Endothelial cell (in vitro differentiated cells): Measurements from ENCODE around the gene MTNR1A. TPM values are rescaled to one million over a fixed set of nuclear protein-coding genes. Genes with fewer than 3 reads are reported as not detected.

ENCODE experiments used
- DNase-seq: peaks from one replicate; pipeline ENCODE4 v3.0.0; 2021; ENCODE audit warnings: low spot score
- H3K27ac Mint-ChIP-seq: one replicate; pipeline ENCODE4 v1.8.0; 2021; ENCODE audit warnings: mixed read lengths, inconsistent platforms; ENCODE audit not compliant: unreplicated experiment
- H3K27me3 Mint-ChIP-seq: one replicate; pipeline ENCODE4 v1.8.0; 2021; ENCODE audit warnings: mild to moderate bottlenecking, moderate library complexity, mixed read lengths, inconsistent platforms; ENCODE audit not compliant: unreplicated experiment
- H3K36me3 Mint-ChIP-seq: one replicate; pipeline ENCODE4 v1.8.0; 2021; ENCODE audit warnings: mild to moderate bottlenecking, low read depth, mixed read lengths, inconsistent platforms; ENCODE audit not compliant: unreplicated experiment
- H3K4me1 Mint-ChIP-seq: one replicate; pipeline ENCODE4 v1.8.0; 2021; ENCODE audit warnings: mild to moderate bottlenecking, mixed read lengths, inconsistent platforms; ENCODE audit not compliant: unreplicated experiment
- H3K4me3 Mint-ChIP-seq: one replicate; pipeline ENCODE4 v1.8.0; 2021; ENCODE audit warnings: mild to moderate bottlenecking, mixed read lengths, inconsistent platforms; ENCODE audit not compliant: unreplicated experiment
- H3K9me3 Mint-ChIP-seq: one replicate; pipeline ENCODE4 v1.8.0; 2021; ENCODE audit warnings: mixed read lengths, inconsistent platforms; ENCODE audit not compliant: unreplicated experiment
- total RNA-seq: library from RNA; stranded (reverse); fragmentation: NEBNext Ultra II Directional; extraction: Animal tissue kit (Norgen Biotek cat#: 25700); gene quantifications from one replicate; pipeline ENCODE4 v1.2.1, GENCODE V29; 2021; ENCODE audit not compliant: unreplicated experiment
- TF ChIP-seq, protein P1 (sequence below): fragments of 200-600 bp; sonication (generic); IDR thresholded peaks from one replicate; pipeline ENCODE4 v1.5.0; 2021; ENCODE audit warnings: antibody characterized with exemption; ENCODE audit not compliant: unreplicated experiment

MTNR1A gene
- total RNA-seq, 1 donor from 2014 or later = not detected

DNA sequence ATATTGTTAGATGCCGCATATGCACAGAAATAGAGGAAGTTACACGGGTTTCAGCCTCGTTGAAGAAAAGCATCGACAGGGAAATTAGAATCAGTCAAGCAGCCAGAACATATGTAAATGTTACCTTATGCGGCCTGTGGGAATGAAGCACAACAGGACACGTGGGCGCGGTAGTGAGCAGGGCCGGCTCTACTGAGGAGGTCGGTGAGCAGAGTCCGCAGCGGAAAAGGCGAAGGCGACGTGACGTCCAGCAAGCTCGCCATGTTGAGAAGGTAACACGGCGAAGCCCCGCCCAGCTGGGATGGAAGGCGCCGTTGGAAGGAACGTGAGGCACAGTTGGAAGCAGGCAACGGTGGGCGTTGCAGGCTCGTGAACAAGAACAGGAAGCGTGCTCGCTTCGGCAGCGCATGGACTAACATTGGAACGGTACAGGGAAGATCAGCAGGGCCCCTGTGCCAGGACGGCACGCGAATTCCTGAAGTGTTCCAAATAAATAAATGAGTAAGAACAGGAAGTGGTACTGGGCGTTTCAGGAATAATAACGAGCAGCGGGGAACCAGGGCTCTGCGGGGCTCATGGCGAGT, 54.6 kb downstream of the MTNR1A start:
- Mint-ChIP-seq H3K9me3 (no peaks in the 10 kb centered on the region), H3K27me3 (peaks cover 3% of the 10 kb centered on the region), H3K27ac (no peak overlapping the region), H3K4me1 (no peaks in the 10 kb centered on the region), H3K36me3 (no peaks in the 10 kb centered on the region), H3K4me3 (no peak overlapping the region)
- TF ChIP-seq, protein P1, sequence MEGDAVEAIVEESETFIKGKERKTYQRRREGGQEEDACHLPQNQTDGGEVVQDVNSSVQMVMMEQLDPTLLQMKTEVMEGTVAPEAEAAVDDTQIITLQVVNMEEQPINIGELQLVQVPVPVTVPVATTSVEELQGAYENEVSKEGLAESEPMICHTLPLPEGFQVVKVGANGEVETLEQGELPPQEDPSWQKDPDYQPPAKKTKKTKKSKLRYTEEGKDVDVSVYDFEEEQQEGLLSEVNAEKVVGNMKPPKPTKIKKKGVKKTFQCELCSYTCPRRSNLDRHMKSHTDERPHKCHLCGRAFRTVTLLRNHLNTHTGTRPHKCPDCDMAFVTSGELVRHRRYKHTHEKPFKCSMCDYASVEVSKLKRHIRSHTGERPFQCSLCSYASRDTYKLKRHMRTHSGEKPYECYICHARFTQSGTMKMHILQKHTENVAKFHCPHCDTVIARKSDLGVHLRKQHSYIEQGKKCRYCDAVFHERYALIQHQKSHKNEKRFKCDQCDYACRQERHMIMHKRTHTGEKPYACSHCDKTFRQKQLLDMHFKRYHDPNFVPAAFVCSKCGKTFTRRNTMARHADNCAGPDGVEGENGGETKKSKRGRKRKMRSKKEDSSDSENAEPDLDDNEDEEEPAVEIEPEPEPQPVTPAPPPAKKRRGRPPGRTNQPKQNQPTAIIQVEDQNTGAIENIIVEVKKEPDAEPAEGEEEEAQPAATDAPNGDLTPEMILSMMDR = no peak
- DNase-seq = no peak

DNA sequence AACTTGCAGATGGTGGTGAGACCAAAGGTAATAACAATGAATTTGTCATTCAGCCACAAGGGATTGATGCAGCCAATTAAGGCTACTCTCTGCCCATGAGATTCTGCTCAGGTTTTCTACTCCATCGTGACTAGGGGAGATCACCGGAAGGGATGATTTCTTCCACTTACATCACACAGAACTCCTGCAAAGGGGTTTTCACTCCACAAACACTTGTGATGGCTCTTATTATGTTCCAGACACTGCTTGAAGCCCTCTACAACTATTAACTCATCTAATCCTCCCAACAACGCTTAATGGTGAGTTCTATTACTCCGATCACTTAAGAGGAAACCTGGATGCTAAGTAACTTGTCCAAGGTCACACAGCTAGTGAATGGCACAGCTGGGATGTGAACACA, 55.9 kb downstream of the MTNR1A start:
- Mint-ChIP-seq H3K27me3 (peaks cover 1% of the 10 kb centered on the region), H3K4me1 (no peaks in the 10 kb centered on the region), H3K4me3 (no peak overlapping the region), H3K27ac (no peak overlapping the region), H3K36me3 (no peaks in the 10 kb centered on the region), H3K9me3 (no peaks in the 10 kb centered on the region)
- DNase-seq = no peak
- TF ChIP-seq, protein P1 = no peak

DNA sequence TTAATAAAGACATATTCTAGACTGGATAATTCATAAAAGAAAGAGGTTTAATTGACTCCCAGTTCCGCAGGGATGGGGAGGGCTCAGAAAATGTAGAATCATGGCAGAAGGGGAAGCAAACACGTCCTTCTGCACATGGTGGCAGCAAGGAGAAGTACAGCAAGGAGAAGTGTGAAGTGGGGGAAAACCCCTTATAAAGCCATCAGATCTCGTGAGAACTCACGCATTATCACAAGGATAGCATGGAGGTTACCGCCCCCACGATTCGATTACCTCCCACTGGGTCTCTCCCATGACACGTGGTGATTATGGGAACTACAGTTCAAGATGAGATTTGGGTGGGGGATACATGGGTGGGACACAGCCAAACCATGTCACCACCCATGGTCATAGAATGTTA, 58.3 kb downstream of the MTNR1A start:
- DNase-seq = no peak
- TF ChIP-seq, protein P1 = no peak
- H3K9me3 Mint-ChIP-seq = no peaks in the 10 kb centered on the region
- H3K4me3 Mint-ChIP-seq = no peak overlapping the region
- no peaks in the 10 kb centered on the region for H3K4me1 Mint-ChIP-seq
- peaks cover 1% of the 10 kb centered on the region for H3K27me3 Mint-ChIP-seq
- H3K36me3 Mint-ChIP-seq = no peaks in the 10 kb centered on the region
- H3K27ac Mint-ChIP-seq = no peak overlapping the region

DNA sequence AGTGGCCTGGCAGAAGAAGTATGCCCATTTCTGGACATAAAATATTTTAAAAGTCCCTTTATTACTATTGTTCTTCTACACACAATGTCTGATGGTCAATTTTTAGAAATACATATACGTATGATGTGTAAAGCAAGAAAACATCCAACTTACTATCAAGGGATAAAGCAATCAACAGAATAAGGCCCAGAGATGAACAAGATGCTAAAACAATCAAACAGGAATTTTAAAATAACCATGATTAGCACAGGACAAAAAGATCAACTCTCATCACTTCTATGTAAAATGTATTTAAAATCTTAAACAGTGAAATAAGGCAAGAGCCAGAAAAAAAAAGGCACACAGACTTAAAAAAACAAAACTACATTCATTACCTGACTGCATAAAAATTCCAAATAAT, 60.9 kb downstream of the MTNR1A start:
- no peaks in the 10 kb centered on the region for H3K4me1 Mint-ChIP-seq
- no peak for DNase-seq
- H3K4me3 Mint-ChIP-seq = no peak overlapping the region
- H3K27me3 Mint-ChIP-seq = peaks cover 1% of the 10 kb centered on the region
- TF ChIP-seq, protein P1 = no peak
- peaks cover 14% of the 10 kb centered on the region for H3K36me3 Mint-ChIP-seq
- H3K27ac Mint-ChIP-seq = no peak overlapping the region
- H3K9me3 Mint-ChIP-seq = peaks cover 16% of the 10 kb centered on the region

DNA sequence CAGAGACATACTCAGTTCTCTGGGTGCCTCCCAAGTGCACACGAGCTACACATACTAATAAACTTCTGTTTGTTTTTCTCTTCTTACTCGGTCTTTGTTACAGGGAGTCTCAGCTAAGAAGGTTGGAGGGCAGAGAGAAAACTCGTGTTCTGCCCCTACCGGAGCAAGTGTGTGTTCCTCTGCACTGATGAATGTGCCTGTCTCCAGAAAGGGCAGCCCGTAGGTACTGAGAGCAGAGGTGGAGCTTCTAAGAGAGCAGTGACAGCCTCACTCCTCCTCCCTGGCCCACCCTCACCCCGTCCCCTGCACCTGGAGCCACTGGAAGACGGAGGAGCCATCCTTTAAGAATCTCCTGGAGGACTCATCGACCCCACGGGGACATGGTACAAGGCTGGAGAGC, 67.6 kb downstream of the MTNR1A start:
- H3K4me3 Mint-ChIP-seq = no peak overlapping the region
- peaks cover 16% of the 10 kb centered on the region for H3K9me3 Mint-ChIP-seq
- TF ChIP-seq, protein P1 = no peak
- DNase-seq = no peak
- no peak overlapping the region for H3K27ac Mint-ChIP-seq
- peaks cover 7% of the 10 kb centered on the region for H3K4me1 Mint-ChIP-seq
- peaks cover 3% of the 10 kb centered on the region for H3K27me3 Mint-ChIP-seq
- H3K36me3 Mint-ChIP-seq = peaks cover 14% of the 10 kb centered on the region
